Right cardiac atrium (tissue), 5 donors: ENCODE results near the gene NR3C1. TPM values are rescaled to one million over a fixed set of nuclear protein-coding genes. Genes with fewer than 3 reads are reported as not detected.

Experiments
- ATAC-seq, 2 donors: fragments of 200-7000 bp; cut with Tn5 transposase; one replicate each; pipeline versions ENCODE4 v1.8.0 to v1.9.1; 2020; ENCODE audit warnings: moderate library complexity in 2 of 2, mild to moderate bottlenecking in 1 of 2
- DNase-seq, 3 donors: peaks; one replicate each; pipeline ENCODE4 v3.0.0-alpha.2; 2020
- H3K27ac ChIP-seq: one replicate; pipeline ENCODE4 v1.5.1; 2013; ENCODE audit warnings: mild to moderate bottlenecking, low read length, control low read depth, moderate library complexity
- H3K27me3 ChIP-seq: one replicate; pipeline ENCODE4 v1.6.1; 2013; ENCODE audit not compliant: control insufficient read depth, insufficient read depth
- H3K4me1 ChIP-seq: one replicate; pipeline ENCODE4 v1.6.1; 2013; ENCODE audit warnings: low read length; ENCODE audit not compliant: control insufficient read depth, insufficient read depth
- H3K4me3 ChIP-seq: one replicate; pipeline ENCODE4 v1.5.1; 2013; ENCODE audit warnings: low read length, control low read depth
- H3K9me3 ChIP-seq: one replicate; pipeline ENCODE4 v1.6.1; 2013; ENCODE audit warnings: low read length; ENCODE audit not compliant: control insufficient read depth
- WGBS: extraction: QIAGEN DNeasy Blood & Tissue Kit; methylation state at CpG from one replicate; pipeline ENCODE4 v1.1.7; 2013; 5-methylcytosine and 5-hydroxymethylcytosine counted together
- intact Hi-C, 4 donors: fragments of 100-400 bp; cut with DNase I; formaldehyde crosslinking; loops; one replicate each; pipeline versions ENCODE4 v1.11.0 to v1.14.0; 2022 to 2023
- polyA plus RNA-seq: library from polyadenylated mRNA; stranded (reverse); fragments of 200-250 nt; gene quantifications from one replicate; pipeline ENCODE4 v1.2.3, GENCODE V29; 2013
- total RNA-seq, 4 donors: library from RNA; stranded (reverse); fragmentation: NEBNext Ultra II Directional; extraction: Animal tissue kit (Norgen Biotek cat#: 25700); gene quantifications; one replicate each; pipeline ENCODE4 v1.2.1, GENCODE V29; 2021
- donor health status: healthy with polysubstance abuse.
- donor health status: DM: no; HTN: yes; CAD: no.
- donor health status: DM: no; HTN: no; CAD: no.
- donor health status: DM: no; HTN: yes; CAD: no; lungs with severe emphysema.
- donor health status: DM: yes; HTN: yes; CAD: no.

The NR3C1 gene
- total and polyA plus RNA-seq, 5 donors = 16.5 to 66.5 (median 49.9) TPM

- Histone ChIP-seq H3K4me1 (peaks cover 2% of the 10 kb centered on the region), H3K27ac (no peak overlapping the region), H3K9me3 (no peaks in the 10 kb centered on the region), H3K4me3 (no peak overlapping the region), H3K27me3 (no peaks in the 10 kb centered on the region)
- ATAC-seq (peak; percentile 68 to 75), DNase-seq (peak in 1 of 3 donors; percentile 30)
- 55% methylated on average over 10 of the region's 10 CpGs for WGBS
- intact Hi-C loops = no loop called here
These were observed 173.4 kb downstream of the NR3C1 start for GRCh38 chr5:143229896-143230675.

DNA sequence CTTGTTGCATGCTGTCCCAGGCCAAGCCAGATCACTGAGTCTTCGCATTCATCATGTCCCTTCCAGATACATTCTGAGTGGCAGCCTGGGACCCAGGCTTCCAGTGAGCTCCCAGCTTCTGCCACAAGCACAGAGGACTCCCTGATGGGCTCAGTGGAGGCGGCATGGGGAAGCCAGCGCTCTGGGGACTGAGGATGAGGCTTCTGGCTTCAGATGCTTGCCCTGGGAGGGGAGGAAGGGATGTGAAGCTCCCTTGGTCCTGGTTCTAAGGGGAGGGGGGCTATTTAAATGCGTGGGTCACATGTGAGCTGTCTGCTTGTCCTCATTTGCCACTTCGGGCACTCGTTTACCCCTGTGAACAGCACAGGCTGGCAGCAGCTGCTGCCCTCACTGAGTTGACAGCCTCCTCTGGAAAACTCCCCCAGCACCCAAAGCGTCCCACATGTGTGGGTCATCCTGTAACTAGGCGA, 174.0 kb downstream of the NR3C1 start:
- 70% methylated on average over 8 of the region's 8 CpGs for WGBS
- DNase-seq (peak in 1 of 3 donors; percentile 22), ATAC-seq (peak; percentile 25 to 53)
- Histone ChIP-seq H3K4me1 (peaks cover 2% of the 10 kb centered on the region), H3K27ac (no peak overlapping the region), H3K27me3 (no peaks in the 10 kb centered on the region), H3K9me3 (no peaks in the 10 kb centered on the region), H3K4me3 (no peak overlapping the region)
- intact Hi-C loops = no loop called here

DNA sequence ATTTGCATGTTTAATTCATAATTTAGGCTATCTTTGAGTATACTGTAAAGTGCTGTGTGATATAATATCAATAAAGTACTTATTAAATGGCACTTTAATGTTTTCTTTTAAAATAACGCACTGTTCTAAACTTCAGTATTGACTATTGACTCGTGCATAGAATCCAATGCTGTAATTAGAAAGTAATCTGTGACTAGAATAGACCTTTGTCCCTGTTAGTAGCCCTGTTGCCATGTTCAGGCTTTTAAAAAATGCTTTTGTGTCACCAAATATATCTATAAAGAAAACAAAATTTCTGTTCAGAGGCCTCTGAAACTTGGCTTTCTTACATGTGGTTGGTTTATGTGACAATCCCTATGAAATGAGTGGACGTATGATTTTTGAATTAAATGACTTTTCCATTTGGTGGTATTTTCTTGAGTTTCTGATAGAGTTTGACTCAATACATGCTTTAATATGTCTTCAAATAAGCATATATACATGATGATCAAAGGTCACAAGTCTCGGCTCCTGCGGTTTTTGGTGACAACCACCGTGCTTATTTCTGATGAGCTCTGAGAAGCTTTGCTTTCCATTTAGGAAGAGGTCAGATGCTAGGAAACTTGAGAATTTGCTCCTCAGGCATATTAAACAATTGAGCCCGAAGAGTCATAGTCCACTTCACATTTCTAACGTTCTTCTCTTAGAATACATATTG, 174.7 kb downstream of the NR3C1 start:
- no peak overlapping the region for H3K4me3 ChIP-seq
- H3K27ac ChIP-seq = no peak overlapping the region
- DNase-seq (no peak), ATAC-seq (no peak)
- intact Hi-C loops = no loop called here
- H3K9me3 ChIP-seq = no peaks in the 10 kb centered on the region
- peaks cover 2% of the 10 kb centered on the region for H3K4me1 ChIP-seq
- WGBS = 89% methylated on average over 8 of the region's 8 CpGs
- no peaks in the 10 kb centered on the region for H3K27me3 ChIP-seq
